NCI-H748 treated with DMSO at 0.1 percent for 48 hours (cell line): ENCODE data around the gene UGT2B28.
"Not testable (repeated sequence)": the region's sequence is repeated elsewhere in the genome, so short reads cannot be mapped to it uniquely, and the experiment has no call there.

ENCODE experiments used
- DNase-seq: peaks from one replicate; lab custom pipeline; 2025; lab: John Stamatoyannopoulos, UW

Gene UGT2B28

DNA sequence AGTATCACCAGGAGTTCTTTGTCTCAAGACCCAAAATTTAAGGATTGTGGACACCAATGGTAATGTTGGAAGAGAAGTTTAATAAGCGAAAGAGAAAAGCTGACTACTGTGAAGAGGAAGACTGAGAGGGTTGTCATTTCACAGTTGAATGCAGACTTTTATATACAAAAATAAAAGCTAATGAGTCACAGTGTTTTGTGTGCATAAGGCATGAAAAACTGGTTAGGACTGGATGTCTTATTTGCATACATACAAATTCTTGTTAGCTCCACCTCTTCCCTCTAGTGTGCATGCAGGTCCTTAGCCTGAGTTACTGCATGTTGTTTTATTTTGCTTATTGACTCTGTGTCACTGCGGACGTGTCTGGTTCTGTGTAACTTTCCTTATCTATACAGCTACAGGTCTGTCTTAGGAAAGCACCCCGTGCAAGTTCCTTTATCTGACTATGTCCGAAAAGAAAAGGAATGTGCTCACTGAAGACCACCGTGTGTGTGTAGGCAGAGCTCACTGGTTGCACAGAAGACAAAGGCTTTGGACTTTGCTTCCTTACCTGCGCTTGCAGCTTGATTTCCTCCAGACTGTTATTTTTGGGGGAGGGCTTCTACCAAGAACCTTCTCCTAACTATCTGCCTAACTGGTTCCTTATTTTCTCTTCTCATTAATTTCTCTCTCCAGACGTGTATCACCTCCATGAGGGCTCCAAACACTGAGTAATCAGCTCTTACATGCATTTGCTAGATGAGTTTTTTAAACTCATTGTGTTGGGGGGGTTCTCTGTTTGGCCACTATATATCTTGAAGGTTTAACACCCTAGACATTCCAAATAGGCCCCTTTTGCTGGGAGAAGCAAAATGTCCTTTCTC lies 63.5 kb downstream of the UGT2B28 start:
- DNase-seq = not testable (repeated sequence)
